Esophagus muscularis mucosa (tissue), 4 donors: ENCODE data around the gene ALG2. TPM values are rescaled to one million over a fixed set of nuclear protein-coding genes. Genes with fewer than 3 reads are reported as not detected.
A peak's percentile ranks its signal among the peaks of the same experiment; 100 is the strongest.

ENCODE experiments used
- DNase-seq: peaks from one replicate; pipeline ENCODE4 v3.0.0-alpha.2; 2017; ENCODE audit errors: extremely low spot score
- H3K27ac ChIP-seq, 4 donors: fragments of 200-600 bp; sonication (generic); replicated peaks in 1 of 4; 1 replicate in 3 of 4; 2 replicates in 1 of 4; pipeline ENCODE4 v1.5.1; 2016 to 2019; ENCODE audit warnings: mild to moderate bottlenecking in 1 of 4
- H3K27me3 ChIP-seq, 4 donors: fragments of 200-600 bp; sonication (generic); one replicate each; pipeline versions ENCODE4 v1.5.1 to v1.6.0; 2016 to 2019
- H3K36me3 ChIP-seq, 4 donors: fragments of 200-600 bp; sonication (generic); one replicate each; pipeline ENCODE4 v1.5.1; 2016 to 2019
- H3K4me1 ChIP-seq, 4 donors: fragments of 200-600 bp; sonication (generic); one replicate each; pipeline ENCODE4 v1.5.1; 2016 to 2019
- H3K4me3 ChIP-seq, 4 donors: fragments of 200-600 bp; sonication (generic); 1 replicate in 2 of 4; 2 replicates in 2 of 4; pipeline ENCODE4 v1.5.1; 2016 to 2019; ENCODE audit warnings: mild to moderate bottlenecking in 4 of 4, moderate library complexity in 1 of 4
- H3K9me3 ChIP-seq, 4 donors: fragments of 200-600 bp; sonication (generic); 1 replicate in 3 of 4; 2 replicates in 1 of 4; pipeline ENCODE4 v1.5.1; 2016 to 2019
- EP300 ChIP-seq: sonication (generic); formaldehyde crosslinking; IDR thresholded peaks from one replicate; pipeline ENCODE4 v1.6.1; 2017; ENCODE audit warnings: antibody characterized with exemption
- POLR2A ChIP-seq: fragments of 450-650 bp; IDR thresholded peaks from one replicate; pipeline ENCODE4 v1.6.1; 2017; ENCODE audit warnings: antibody characterized with exemption, moderate library complexity, mild to moderate bottlenecking, low read depth
- POLR2AphosphoS5 ChIP-seq, 2 donors: sonication (generic); formaldehyde crosslinking; IDR thresholded peaks; one replicate each; pipeline ENCODE4 v1.6.1; 2017; ENCODE audit warnings: antibody characterized with exemption in 2 of 2
- WGBS: methylation state at CpG from one replicate; pipeline ENCODE4 v1.1.5; 2018; 5-methylcytosine and 5-hydroxymethylcytosine counted together
- intact Hi-C: fragments of 100-400 bp; cut with DNase I; formaldehyde crosslinking; loops from one replicate; pipeline ENCODE4 v1.15.1; 2023
- total RNA-seq, 4 donors: library from RNA; depleted of rRNA; stranded (reverse); fragments of >200 nt; gene quantifications; one replicate each; pipeline versions ENCODE4 v1.1.0 to v1.2.1, GENCODE V29; 2016
- TF ChIP-seq, protein P1 (sequence below), 3 experiments: fragments of 200-600 bp in 2 of 3; fragments of 450-650 bp in 1 of 3; sonication (generic) in 2 of 3; IDR thresholded peaks; one replicate each; pipeline ENCODE4 v1.5.1; 2017 to 2019; ENCODE audit warnings: antibody characterized with exemption in 3 of 3, mild to moderate bottlenecking in 2 of 3, moderate library complexity in 1 of 3

ALG2 gene
- total RNA-seq, 4 donors from 2014 or later: 19.5 to 33.4 (median 26.2) TPM

DNA sequence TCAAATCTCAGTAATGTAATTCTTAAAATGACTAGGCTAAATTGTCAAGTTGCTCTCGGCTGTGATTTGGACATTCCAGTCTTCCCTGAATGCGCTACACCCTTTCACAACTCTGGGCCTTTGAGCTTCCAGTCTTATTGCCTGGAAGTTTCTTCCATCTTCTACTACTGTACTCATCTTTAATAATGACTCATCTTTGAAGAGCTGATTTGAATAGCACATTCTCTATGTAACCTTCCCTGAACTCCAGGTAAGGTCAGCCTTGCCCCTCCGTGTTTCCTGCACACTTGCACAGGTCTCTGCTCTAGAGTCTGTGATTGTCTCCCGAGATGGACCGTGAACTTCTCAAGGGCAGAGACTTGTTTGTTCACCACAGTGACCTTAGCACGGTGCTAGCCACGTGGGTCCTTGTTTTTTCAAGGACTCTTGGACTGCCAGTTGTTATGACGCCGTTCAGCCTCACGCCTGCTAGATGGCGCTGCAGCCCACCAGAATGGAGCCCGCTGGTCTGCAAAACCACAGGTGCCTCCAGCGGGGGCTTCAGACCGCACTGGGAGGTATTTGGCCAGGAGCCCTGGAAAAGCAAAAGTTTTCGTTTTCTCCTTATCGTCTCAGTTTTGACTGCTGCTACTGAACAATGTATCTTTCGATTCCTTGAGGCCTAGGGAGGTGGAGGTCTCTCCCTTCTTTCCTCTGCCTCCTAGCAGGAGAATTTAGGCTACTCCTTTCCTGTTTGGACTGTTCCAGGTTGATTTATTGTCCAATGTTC, 44.7 kb upstream of the ALG2 start:
- no peaks in the 10 kb centered on the region for H3K36me3 ChIP-seq
- peak overlapping the region in 3 of 4 donors; percentile 1 to 10 (median 3) for H3K4me3 ChIP-seq
- no peaks in the 10 kb centered on the region for H3K9me3 ChIP-seq
- peak; percentile 90 for DNase-seq
- 20% methylated on average over 11 of the region's 17 CpGs for WGBS
- peak in 1 of 2 donors; percentile 33 for TF ChIP-seq POLR2AphosphoS5 (IDR thresholded peaks at IDR 0.05)
- TF ChIP-seq POLR2A: no peak
- TF ChIP-seq EP300: no peak
- TF ChIP-seq, protein P1, sequence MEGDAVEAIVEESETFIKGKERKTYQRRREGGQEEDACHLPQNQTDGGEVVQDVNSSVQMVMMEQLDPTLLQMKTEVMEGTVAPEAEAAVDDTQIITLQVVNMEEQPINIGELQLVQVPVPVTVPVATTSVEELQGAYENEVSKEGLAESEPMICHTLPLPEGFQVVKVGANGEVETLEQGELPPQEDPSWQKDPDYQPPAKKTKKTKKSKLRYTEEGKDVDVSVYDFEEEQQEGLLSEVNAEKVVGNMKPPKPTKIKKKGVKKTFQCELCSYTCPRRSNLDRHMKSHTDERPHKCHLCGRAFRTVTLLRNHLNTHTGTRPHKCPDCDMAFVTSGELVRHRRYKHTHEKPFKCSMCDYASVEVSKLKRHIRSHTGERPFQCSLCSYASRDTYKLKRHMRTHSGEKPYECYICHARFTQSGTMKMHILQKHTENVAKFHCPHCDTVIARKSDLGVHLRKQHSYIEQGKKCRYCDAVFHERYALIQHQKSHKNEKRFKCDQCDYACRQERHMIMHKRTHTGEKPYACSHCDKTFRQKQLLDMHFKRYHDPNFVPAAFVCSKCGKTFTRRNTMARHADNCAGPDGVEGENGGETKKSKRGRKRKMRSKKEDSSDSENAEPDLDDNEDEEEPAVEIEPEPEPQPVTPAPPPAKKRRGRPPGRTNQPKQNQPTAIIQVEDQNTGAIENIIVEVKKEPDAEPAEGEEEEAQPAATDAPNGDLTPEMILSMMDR (IDR thresholded peaks at IDR 0.05): peak; percentile 73 to 86 (median 83)
- H3K27me3 ChIP-seq: no peaks in the 10 kb centered on the region
- H3K27ac ChIP-seq: no peak overlapping the region
- peaks cover 0 to 11% (median 7%) of the 10 kb centered on the region in 4 donors for H3K4me1 ChIP-seq
- intact Hi-C loops: loop anchor here (10.0 kb wide), 3 partner anchors 178 to 638 kb away; partner anchors contain the start of gene STX17

DNA sequence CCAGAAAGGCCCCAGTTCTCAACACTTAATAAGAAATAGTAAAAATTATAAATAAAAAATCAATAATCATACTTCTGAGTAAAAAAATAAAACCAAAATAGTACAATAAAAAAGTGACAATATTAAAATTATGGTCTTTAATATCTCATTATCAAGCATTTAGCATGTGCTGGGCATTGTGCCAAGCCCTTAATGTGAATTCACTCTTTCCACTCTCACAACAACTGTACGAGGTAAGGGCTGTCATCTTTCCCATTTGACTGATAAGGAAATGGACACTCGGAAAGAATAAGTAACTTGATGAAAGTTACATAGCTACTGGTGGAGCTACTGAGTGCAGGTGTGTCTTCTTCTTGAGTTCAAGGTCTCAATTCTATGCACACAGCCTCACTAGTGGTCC, 43.9 kb upstream of the ALG2 start:
- intact Hi-C loops: loop anchor here (10.0 kb wide), 3 partner anchors 179 to 639 kb away; partner anchors contain the start of gene STX17
- Histone ChIP-seq H3K4me1 (peaks cover 0 to 11% (median 7%) of the 10 kb centered on the region in 4 donors), H3K27me3 (no peaks in the 10 kb centered on the region), H3K9me3 (no peaks in the 10 kb centered on the region), H3K36me3 (no peaks in the 10 kb centered on the region), H3K4me3 (no peak overlapping the region), H3K27ac (no peak overlapping the region)
- DNase-seq: no peak
- TF ChIP-seq, protein P1 (IDR thresholded peaks at IDR 0.05): no peak
- TF ChIP-seq POLR2AphosphoS5 (IDR thresholded peaks at IDR 0.05): no peak
- 51% methylated on average over 2 of the region's 2 CpGs for WGBS

DNA sequence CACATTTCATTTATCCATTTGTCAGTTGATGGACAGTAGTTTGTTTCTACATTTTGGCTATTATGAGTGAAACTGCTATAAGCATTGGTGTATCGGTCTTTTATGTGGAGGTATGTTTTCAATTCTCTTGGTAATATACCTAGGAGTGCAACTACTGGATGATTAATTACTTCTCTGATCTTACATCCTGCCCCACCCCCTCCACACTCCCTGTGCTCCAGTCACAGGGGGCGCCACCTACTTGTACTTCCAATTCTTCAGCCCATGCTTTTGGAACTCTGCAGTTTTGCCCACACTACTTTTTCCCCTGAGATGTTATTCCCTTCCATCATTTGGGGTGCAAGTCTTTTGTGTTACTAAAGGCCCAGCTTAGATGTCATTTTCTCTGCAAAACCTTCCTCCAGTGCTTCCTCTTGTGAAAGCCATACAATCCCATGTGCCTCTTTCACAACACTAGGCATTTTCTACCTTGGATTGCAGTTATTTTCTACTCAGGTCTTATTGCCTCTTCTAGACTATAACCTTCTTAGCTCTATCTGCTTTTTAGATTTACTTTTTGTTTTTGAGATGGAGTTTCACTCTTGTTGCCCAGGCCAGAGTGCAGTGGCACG, 42.4 kb upstream of the ALG2 start:
- intact Hi-C loops: loop anchor here (10.0 kb wide), 3 partner anchors 181 to 641 kb away; partner anchors contain the start of gene STX17
- TF ChIP-seq POLR2A (no peak), POLR2AphosphoS5 (IDR thresholded peaks at IDR 0.05) (no peak), EP300 (no peak)
- TF ChIP-seq, protein P1 (IDR thresholded peaks at IDR 0.05): no peak
- peak; percentile 55 for DNase-seq
- H3K27me3 ChIP-seq: no peaks in the 10 kb centered on the region
- peaks cover 9 to 23% (median 18%) of the 10 kb centered on the region in 4 donors for H3K4me1 ChIP-seq
- no peaks in the 10 kb centered on the region for H3K36me3 ChIP-seq
- no peak overlapping the region for H3K4me3 ChIP-seq
- H3K27ac ChIP-seq: no peak overlapping the region
- H3K9me3 ChIP-seq: no peaks in the 10 kb centered on the region
- WGBS: 91% methylated on average over 3 of the region's 3 CpGs

DNA sequence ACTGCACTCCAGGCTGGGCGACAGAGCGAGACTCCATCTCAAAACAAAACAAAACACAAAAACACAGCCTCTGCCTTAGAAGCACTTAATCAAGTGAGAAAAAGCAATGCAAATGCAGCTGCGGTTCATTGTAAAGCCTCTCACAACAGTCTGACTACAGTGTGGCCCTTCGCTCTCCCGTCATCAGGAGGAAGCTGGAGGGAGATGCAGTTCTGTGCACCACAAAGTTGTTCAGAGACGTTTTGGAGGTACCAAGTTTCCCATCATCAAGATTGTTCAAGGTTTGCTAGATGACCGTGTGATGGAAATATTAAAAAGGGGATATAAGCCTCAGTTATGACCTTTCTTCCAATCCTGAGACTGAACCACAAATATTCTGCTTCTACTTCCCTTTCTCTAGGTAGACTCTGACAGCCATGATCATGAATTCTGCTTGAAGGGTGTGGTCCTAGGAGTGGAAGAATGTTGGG, 41.2 kb upstream of the ALG2 start:
- Histone ChIP-seq H3K27me3 (no peaks in the 10 kb centered on the region), H3K27ac (no peak overlapping the region), H3K36me3 (no peaks in the 10 kb centered on the region), H3K9me3 (no peaks in the 10 kb centered on the region), H3K4me3 (no peak overlapping the region), H3K4me1 (peaks cover 13 to 28% (median 25%) of the 10 kb centered on the region in 4 donors)
- TF ChIP-seq EP300 (no peak), POLR2A (no peak), POLR2AphosphoS5 (IDR thresholded peaks at IDR 0.05) (no peak)
- TF ChIP-seq, protein P1 (IDR thresholded peaks at IDR 0.05): no peak
- WGBS: 89% methylated on average over 7 of the region's 7 CpGs
- intact Hi-C loops: loop anchor here (10.0 kb wide), 3 partner anchors 182 to 642 kb away; partner anchors contain the start of gene STX17
- DNase-seq: peak; percentile 8
